GM12872 (cell line): Measurements from ENCODE around the gene GSE1.

Source experiments
- CTCF ChIP-seq: IDR thresholded peaks from 3 replicates; pipeline ENCODE4 v1.5.1; 2011; ENCODE audit warnings: low read depth, mild to moderate bottlenecking, low read length, moderate library complexity; ENCODE audit not compliant: insufficient read depth

The GSE1 gene

GRCh38 chr16:85620374-85620773, 7.3 kb downstream of the GSE1 start:
- TF ChIP-seq CTCF = no peak

DNA sequence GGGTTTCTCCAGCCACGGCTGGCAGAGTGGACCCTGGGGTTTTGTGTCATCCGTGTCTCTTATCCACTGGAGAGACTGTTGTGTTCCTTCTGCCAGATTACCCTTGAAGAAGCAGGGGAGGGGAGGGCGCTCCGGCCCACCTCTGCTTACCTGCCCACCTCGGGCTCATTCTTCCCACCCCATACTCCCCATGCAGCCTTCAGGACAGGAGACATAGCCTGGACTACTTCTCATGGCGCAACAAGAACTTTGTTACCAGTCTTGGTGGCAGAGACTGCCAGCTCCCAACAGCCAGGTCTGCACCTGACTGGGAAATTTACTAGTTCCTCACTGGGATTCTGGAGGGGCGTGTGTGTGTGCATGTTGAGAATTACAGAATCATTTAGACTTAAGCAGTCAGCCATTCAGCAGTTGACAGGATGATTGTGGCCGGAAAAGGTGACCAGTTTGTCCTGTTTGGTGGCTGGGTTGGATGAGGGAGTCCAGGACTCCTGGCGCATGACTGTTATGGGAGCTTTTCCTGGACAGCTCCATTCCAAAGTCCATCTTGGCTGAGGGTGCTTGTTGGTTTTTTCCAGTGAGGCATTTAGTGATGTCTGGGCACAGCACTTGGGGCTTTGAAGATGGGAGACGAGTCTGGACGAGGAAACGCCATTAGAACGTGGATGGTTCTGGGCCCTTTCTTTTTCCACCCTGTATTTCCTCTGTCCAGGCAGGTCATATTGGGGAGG, 8.7 kb downstream of the GSE1 start:
- TF ChIP-seq CTCF = no peak

GRCh38 chr16:85622683-85623082, 9.6 kb downstream of the GSE1 start:
- no peak for TF ChIP-seq CTCF

DNA sequence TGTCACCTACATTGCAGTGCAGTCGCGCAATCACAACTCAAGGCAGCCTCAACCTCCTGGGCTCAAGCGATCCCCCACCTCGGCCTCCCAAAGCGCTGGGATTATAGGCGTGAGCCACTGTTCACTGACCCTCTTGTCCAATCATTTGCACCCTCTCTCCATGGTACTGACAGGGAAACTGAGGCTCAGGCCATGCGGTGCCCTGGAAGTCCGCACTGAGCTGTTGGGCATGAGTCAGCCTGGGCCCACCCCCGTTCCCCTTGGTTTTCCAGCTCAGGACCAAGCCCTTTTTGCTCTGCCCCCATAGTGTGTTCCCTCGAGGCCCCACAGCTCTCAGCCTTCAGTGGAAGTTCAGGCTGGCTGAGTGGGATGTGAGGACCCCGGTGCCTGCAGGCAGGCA, 10.1 kb downstream of the GSE1 start:
- no peak for TF ChIP-seq CTCF

DNA sequence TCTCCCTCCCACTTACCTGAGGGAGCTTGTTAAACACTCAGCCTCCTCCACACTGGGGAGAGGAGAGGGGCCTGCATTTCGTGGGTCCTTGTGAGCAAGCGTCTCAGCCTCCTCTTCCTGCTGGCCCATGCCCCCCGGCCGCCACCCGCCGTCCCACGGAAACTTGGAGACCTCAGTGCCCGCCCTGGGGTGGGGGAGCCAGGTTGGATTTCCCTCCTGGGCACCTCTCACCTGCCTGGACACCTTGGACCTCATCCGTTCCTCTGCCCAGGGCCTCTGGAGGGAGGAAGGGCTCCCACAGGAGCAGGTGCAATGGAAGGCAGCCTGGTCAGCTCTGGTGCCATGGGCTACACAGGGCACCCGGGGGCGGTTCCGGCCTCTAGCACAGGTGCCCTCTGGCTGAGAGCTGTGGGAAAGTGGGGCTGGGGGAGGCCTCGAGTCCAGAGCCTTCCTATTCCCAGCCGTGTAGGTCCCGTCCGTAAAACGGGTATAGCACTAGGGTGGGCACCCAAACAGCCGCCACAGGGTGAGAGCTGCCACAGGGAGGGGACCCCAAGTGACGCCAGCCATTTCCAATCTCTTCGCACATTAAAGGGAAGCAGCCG, 11.0 kb downstream of the GSE1 start:
- TF ChIP-seq CTCF = no peak

GRCh38 chr16:85624646-85625045, 11.5 kb downstream of the GSE1 start:
- no peak for TF ChIP-seq CTCF

GRCh38 chr16:85625053-85625452, 11.9 kb downstream of the GSE1 start:
- no peak for TF ChIP-seq CTCF
